Measurements from ENCODE around the gene RBBP8NL.
"Not testable (repeated sequence)": the region's sequence is repeated elsewhere in the genome, so short reads cannot be mapped to it uniquely, and the experiment has no call there.

The RBBP8NL gene

DNA sequence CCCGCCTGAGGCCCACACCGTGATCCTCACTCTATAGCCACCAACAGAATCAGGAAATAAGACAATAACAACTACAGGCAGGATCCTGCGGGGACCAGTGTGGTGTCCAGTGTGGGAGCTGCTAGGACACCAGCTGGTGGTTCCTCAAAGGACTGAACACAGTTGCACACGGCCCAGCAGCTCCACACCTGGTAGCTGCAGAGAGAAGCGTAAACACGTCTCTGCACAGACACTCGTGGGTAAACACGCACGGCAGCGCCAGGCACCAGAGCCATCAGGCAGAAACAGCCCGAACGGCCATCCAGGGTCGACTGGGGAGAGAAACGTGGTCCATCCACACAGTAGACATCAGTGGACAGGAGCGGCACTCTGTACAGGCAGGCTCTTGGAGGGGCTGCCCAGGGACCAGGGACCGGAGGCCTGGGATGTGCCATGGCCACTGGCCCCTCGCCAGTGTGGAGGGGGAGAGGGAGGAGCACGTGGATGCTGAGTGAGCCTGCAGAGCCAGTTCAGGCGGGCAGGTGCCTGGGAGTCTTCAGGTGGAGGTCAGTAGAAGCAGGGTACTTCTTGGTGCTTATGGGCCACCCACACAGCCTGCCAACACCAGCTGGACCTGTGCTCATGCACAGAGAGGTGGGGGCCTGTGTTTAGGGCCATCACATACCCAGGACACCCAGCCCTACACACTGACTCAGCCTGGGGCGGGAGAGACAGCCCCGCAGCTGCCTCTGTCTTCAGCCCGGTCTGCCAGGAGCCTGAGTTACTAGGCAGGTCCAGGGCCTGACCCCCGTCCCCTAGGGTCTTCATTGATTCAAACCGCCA lies 52.8 kb downstream of the RBBP8NL start:
- DNase-seq (ENCODE audit: low read depth), result no peak

GRCh38 chr20:62373631-62374179 lies 53.6 kb downstream of the RBBP8NL start:
- DNase-seq (ENCODE audit: low read depth), result not testable (repeated sequence)

DNA sequence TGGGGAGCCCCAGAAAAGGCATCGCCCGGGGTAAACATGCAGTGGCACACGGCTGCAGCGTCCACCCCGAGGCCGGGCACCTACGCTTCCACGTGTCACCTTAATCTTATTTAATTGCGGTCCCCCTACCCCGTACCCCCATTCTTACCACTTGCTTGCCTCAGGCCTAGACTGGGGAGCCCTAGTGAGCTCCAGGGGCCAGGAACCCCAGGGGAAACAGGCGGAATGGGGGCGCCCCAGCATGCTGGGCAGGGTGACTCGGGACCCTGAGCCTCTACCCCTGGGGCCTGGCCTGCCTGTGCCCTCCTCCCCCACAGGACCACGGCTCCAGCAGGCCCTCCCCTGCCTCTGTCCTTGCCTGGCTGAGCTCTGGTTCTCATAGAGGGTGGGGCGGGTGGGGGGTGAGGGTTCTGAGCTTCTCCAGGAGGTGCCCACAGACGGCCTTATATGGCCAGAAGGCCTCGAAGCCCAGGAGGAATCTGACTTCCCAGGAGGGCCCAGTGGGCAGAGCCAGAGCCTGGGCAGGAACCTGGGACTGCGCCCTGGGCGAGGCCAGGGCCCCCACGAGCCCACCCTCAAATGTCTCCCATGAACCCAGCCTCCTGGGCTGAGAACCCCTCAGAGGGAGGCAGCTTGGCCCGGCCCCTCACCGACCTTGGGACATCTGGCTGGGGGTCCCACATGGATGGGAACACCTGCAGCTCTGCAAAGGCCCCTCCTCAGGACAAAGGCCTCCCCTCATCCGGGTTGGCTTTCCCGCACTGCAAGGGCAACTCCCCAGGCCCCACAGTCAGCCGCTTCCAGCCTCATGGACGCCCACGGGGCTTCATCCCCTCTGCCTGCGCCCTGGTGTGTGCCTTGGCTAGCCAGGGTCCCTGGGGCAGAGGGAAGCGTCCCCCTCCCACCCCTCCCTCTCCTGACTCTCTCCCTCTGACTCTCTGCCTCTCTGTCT lies 55.0 kb downstream of the RBBP8NL start:
- no peak for DNase-seq (ENCODE audit: low read depth)

GRCh38 chr20:62371588-62372041 lies 55.7 kb downstream of the RBBP8NL start:
- DNase-seq (ENCODE audit: low read depth), result no peak

DNA sequence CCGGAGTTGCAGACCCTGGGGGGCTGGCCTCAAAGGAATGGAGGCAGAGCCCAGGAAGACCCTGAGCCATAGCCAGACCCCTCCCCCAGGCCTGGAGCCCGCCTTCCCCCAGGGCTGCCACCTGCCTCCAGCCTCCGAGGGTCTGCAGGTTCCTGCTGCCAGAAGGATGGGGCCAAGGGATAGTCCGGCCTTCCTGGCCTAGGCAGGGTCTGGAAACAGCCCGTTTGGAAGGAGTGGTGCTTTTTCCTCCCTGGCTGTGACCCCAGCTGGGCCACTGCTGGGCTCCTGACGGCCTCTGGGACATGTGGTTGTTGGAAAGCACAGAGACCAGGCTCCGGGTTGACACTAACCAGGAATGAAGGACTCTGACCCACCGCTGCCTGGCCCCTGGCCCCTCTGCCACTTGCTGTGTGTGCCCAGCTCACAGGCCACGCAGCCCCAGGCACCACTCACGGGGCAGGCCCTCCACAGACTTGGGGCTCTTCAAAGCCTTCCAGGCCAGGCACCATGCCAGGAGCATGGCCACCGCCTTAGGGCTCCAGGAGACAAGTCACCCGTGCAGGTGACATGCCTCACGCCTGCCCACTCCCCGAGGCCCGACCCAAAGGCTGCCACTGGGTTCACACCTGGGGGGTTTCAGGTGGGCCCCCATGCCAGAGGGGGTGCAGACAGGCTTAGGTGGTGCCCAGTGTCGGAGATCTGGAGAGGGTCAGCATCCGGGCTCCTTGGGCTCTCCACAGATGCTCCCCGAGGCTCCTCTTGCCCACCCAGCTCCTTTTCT lies 56.3 kb downstream of the RBBP8NL start:
- DNase-seq (ENCODE audit: low read depth), result no peak

GRCh38 chr20:62370115-62370806 lies 57.1 kb downstream of the RBBP8NL start:
- DNase-seq (ENCODE audit: low read depth), result no peak

- DNase-seq (ENCODE audit: low read depth), result no peak
Observed at GRCh38 chr20:62369815-62370114, 57.6 kb downstream of the RBBP8NL start.

- DNase-seq (ENCODE audit: low read depth), result no peak
Observed at GRCh38 chr20:62368976-62369814, 58.1 kb downstream of the RBBP8NL start.

GRCh38 chr20:62368392-62368975 lies 58.9 kb downstream of the RBBP8NL start:
- no peak for DNase-seq (ENCODE audit: low read depth)

- DNase-seq (ENCODE audit: low read depth), result no peak
Observed at GRCh38 chr20:62367633-62368391, 59.5 kb downstream of the RBBP8NL start.

DNA sequence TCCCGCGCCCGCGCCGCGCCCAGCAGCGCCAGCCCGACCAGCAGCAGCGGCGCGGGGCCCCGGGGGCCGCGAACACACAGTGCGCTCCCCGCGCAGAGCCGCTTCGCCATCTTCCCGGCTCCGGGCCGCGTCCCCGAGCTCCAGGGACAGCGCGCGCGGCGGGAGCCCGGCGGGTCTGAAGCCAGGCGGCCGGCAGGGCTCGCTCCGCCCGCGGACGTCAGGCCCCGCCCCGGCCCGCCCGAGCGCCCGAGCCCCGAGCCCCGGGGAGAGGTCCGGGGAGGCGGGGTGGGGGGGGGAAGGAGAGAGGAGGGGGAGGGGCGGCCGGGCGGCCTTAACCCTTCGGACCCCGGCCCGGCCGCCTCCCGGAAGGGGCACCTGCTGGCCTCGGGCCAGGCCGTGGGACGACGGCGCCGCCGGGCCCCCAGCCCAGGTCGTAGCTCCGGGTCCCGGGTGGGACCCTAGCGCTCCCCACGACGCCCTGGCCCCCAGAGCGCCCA lies 60.2 kb downstream of the RBBP8NL start, which contains the start of gene LAMA5:
LAMA5 (minus strand) TSS at position 177 of the 497 bp plus-strand sequence; CDS start at position 110, 67 bp downstream.
- DNase-seq (ENCODE audit: low read depth), result no peak

GRCh38 chr20:62366370-62367135 lies 60.8 kb downstream of the RBBP8NL start:
- DNase-seq (ENCODE audit: low read depth), result no peak

GRCh38 chr20:62365814-62366369 lies 61.4 kb downstream of the RBBP8NL start:
- no peak for DNase-seq (ENCODE audit: low read depth)

GRCh38 chr20:62364911-62365736 lies 62.2 kb downstream of the RBBP8NL start:
- no peak for DNase-seq (ENCODE audit: low read depth)

- DNase-seq (ENCODE audit: low read depth), result no peak
Observed at GRCh38 chr20:62363920-62364851, 63.2 kb downstream of the RBBP8NL start.
